Gastroesophageal sphincter (tissue), 4 donors: ENCODE measurements around the gene C3orf80. TPM values are rescaled to one million over a fixed set of nuclear protein-coding genes. Genes with fewer than 3 reads are reported as not detected.

Experiments
- ATAC-seq: fragments of 150-250 bp; one replicate; pipeline ENCODE4 v1.9.1; 2016; ENCODE audit warnings: mild to moderate bottlenecking, moderate library complexity
- H3K27ac ChIP-seq, 4 donors: fragments of 200-600 bp; sonication (generic) in 3 of 4; 1 replicate in 3 of 4; 2 replicates in 1 of 4; pipeline ENCODE4 v1.5.1; 2016 to 2019
- H3K27me3 ChIP-seq: fragments of 200-600 bp; sonication (generic); one replicate; pipeline ENCODE4 v1.5.1; 2019
- H3K36me3 ChIP-seq, 2 donors: fragments of 200-600 bp; sonication (generic); one replicate each; pipeline ENCODE4 v1.5.1; 2019; ENCODE audit warnings: control low read depth in 1 of 2
- H3K4me1 ChIP-seq, 3 donors: fragments of 200-600 bp; sonication (generic); 1 replicate in 2 of 3; 2 replicates in 1 of 3; pipeline ENCODE4 v1.5.1; 2016 to 2019; ENCODE audit warnings: control low read depth in 2 of 3
- H3K4me3 ChIP-seq, 2 donors: fragments of 200-600 bp; sonication (generic); one replicate each; pipeline ENCODE4 v1.5.1; 2019; ENCODE audit warnings: mild to moderate bottlenecking in 1 of 2, moderate library complexity in 1 of 2
- H3K9me3 ChIP-seq, 3 donors: fragments of 200-600 bp; sonication (generic); one replicate each; pipeline ENCODE4 v1.5.1; 2017 to 2019; ENCODE audit warnings: control low read depth in 2 of 3
- CTCF ChIP-seq, 4 experiments: fragments of 200-600 bp in 2 of 4; fragments of 450-650 bp in 2 of 4; sonication (generic) in 1 of 4; IDR thresholded peaks; one replicate each; pipeline ENCODE4 v1.5.1; 2017 to 2019; ENCODE audit warnings: antibody characterized with exemption in 4 of 4, mild to moderate bottlenecking in 2 of 4, moderate library complexity in 2 of 4
- EP300 ChIP-seq: sonication (generic); formaldehyde crosslinking; IDR thresholded peaks from one replicate; pipeline ENCODE4 v1.6.1; 2017; ENCODE audit warnings: antibody characterized with exemption, mild to moderate bottlenecking
- POLR2A ChIP-seq, 2 donors: fragments of 450-650 bp; IDR thresholded peaks; one replicate each; pipeline ENCODE4 v1.6.1; 2017; ENCODE audit warnings: antibody characterized with exemption in 2 of 2, mild to moderate bottlenecking in 2 of 2, moderate library complexity in 1 of 2
- POLR2AphosphoS5 ChIP-seq: sonication (generic); formaldehyde crosslinking; IDR thresholded peaks from one replicate; pipeline ENCODE4 v1.6.1; 2017; ENCODE audit warnings: antibody characterized with exemption
- WGBS, 2 donors: methylation state at CpG; one replicate each; pipeline ENCODE4 v1.1.5; 2018; ENCODE audit warnings: low coverage in 1 of 2; 5-methylcytosine and 5-hydroxymethylcytosine counted together
- total RNA-seq, 4 donors: library from RNA; depleted of rRNA; stranded (reverse); fragments of >200 nt; gene quantifications; one replicate each; pipeline ENCODE4 v1.1.0, GENCODE V29; 2016

C3orf80 gene
- total RNA-seq, 4 donors from 2014 or later, result 0.12 to 1.1 (median 0.46) TPM

GRCh38 chr3:160265088-160265487 lies 39.9 kb downstream of the C3orf80 start:
- H3K9me3 ChIP-seq, result no peaks in the 10 kb centered on the region
- H3K4me3 ChIP-seq, result no peak overlapping the region
- TF ChIP-seq EP300, result no peak
- no peak for TF ChIP-seq POLR2AphosphoS5
- no peak for TF ChIP-seq POLR2A (IDR thresholded peaks at IDR 0.05)
- no peak for TF ChIP-seq CTCF (IDR thresholded peaks at IDR 0.05)
- H3K4me1 ChIP-seq, result peaks cover 0 to 2% (median 0%) of the 10 kb centered on the region in 3 donors
- no peaks in the 10 kb centered on the region for H3K27me3 ChIP-seq
- no peak for ATAC-seq
- no peak overlapping the region for H3K27ac ChIP-seq
- 85 to 90% methylated on average over 2 of the region's 2 CpGs for WGBS, 2 donors
- peaks cover 0 to 22% of the 10 kb centered on the region in 2 donors for H3K36me3 ChIP-seq

Other genes with a start within 250 kb of the C3orf80 start
- 1 to 10 TPM in 1 of 4 donors, under 1 TPM in 2, not detected in 1; 0.32 to 3.3 (median 0.85) TPM for gene IL12A, start 236.6 kb upstream of the C3orf80 start, total RNA-seq
- 10 to 100 TPM; 14.9 to 36.6 (median 20.1) TPM for gene IFT80, start 173.8 kb downstream of the C3orf80 start, total RNA-seq
- 10 to 100 TPM; 21.7 to 40.8 (median 26.9) TPM for gene SMC4, start 174.2 kb downstream of the C3orf80 start, total RNA-seq
- gene TRIM59, start 224.4 kb downstream of the C3orf80 start, total RNA-seq, result 1 to 10 TPM; 2.2 to 3.2 (median 2.5) TPM